Measurements from ENCODE around the gene KLF15. TPM values are rescaled to one million over a fixed set of nuclear protein-coding genes. Genes with fewer than 3 reads are reported as not detected.
A peak's percentile ranks its signal among the peaks of the same experiment; 100 is the strongest.

Gene KLF15
- total and polyA plus RNA-seq, 9 of the 15 experiments (the other 6 are each of a cell fraction or from before 2014, with no cell fraction given), result 0.08 to 4.8 (median 1.2) TPM

- TF ChIP-seq NFRKB (IDR thresholded peaks at IDR 0.05; ENCODE audit: low read depth) (no peak), ZNF121 (CRISPR knock-in tag; conservative IDR thresholded peaks at IDR 0.05) (no peak), ZC3H11A (IDR thresholded peaks at IDR 0.05; ENCODE audit: low read depth, low read length) (no peak), PHF20 (IDR thresholded peaks at IDR 0.05; ENCODE audit: partially characterized antibody) (no peak), SRF (CRISPR knock-in tag; IDR thresholded peaks at IDR 0.05) (no peak), NFATC3 (IDR thresholded peaks at IDR 0.05) (no peak), EP400 (IDR thresholded peaks at IDR 0.05) (peak; percentile 69), KAT7 (CRISPR knock-in tag; IDR thresholded peaks at IDR 0.05; ENCODE audit: borderline replicate concordance) (no peak), RCOR1 (IDR thresholded peaks at IDR 0.05; ENCODE audit: borderline replicate concordance in 1 of 2, low read depth in 2 of 2, low read length in 2 of 2) (peak; percentile 67 to 94; a peak in 3 of 4 replicates), GATAD2A (IDR thresholded peaks at IDR 0.05) (no peak), ZNF24 (IDR thresholded peaks at IDR 0.05) (no peak), SAFB2 (IDR thresholded peaks at IDR 0.05; ENCODE audit: borderline replicate concordance, low read depth, low read length, severe bottlenecking) (no peak), BHLHE40 (IDR thresholded peaks at IDR 0.05; ENCODE audit: low read length) (peak; percentile 84), ARID4B (CRISPR knock-in tag; IDR thresholded peaks at IDR 0.05) (no peak), TCF15 (CRISPR knock-in tag; IDR thresholded peaks at IDR 0.05) (no peak), NELFE (IDR thresholded peaks at IDR 0.05; ENCODE audit: insufficient read depth, insufficient read length) (no peak), DACH1 (IDR thresholded peaks at IDR 0.05; ENCODE audit: partially characterized antibody) (no peak), U2AF1 (optimal IDR thresholded peaks at IDR 0.05; ENCODE audit: low read depth, low read length) (no peak), LEF1 (IDR thresholded peaks at IDR 0.05) (no peak), MLLT1 (IDR thresholded peaks at IDR 0.05) (no peak), PPARD (CRISPR knock-in tag; IDR thresholded peaks at IDR 0.05) (no peak), ZBTB1 (CRISPR knock-in tag; IDR thresholded peaks at IDR 0.05; ENCODE audit: borderline replicate concordance, low read depth) (no peak), KDM5B (IDR thresholded peaks at IDR 0.05; ENCODE audit: insufficient replicate concordance, low read depth, low read length) (no peak)
These were observed 1.3 kb downstream of the KLF15 start (continued) for GRCh38 chr3:126355777-126356372.
